SHP77 (cell line): ENCODE measurements around the gene CCR8.

Source experiments
- DNase-seq, 2 experiments: peaks; one replicate each; lab custom pipeline; 2025; lab: John Stamatoyannopoulos, UW

Gene CCR8, protein sequence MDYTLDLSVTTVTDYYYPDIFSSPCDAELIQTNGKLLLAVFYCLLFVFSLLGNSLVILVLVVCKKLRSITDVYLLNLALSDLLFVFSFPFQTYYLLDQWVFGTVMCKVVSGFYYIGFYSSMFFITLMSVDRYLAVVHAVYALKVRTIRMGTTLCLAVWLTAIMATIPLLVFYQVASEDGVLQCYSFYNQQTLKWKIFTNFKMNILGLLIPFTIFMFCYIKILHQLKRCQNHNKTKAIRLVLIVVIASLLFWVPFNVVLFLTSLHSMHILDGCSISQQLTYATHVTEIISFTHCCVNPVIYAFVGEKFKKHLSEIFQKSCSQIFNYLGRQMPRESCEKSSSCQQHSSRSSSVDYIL

DNA sequence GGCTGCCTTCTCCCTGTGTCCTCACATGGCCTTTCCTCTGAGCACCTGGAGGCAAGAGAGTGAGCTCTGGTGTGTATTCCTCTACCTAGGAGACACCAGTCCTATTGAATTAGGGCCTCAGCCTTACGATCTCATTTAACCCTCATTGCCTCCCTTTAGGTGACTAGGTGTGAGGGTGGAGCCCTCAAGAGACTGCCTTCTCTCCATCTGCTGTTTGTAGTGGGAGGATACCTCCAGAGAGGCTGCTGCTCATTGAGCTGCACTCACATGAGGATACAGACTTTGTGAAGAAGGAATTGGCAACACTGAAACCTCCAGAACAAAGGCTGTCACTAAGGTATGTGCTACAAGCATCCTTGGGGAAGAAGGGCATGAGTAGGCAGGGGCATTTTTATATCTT is at the start of gene CCR8:
Gene CCR8, plus strand, starts transcription at position 217 of the 400 bp plus-strand sequence. CDS start 2,623 bp downstream, outside the sequence.
- DNase-seq: no peak

DNA sequence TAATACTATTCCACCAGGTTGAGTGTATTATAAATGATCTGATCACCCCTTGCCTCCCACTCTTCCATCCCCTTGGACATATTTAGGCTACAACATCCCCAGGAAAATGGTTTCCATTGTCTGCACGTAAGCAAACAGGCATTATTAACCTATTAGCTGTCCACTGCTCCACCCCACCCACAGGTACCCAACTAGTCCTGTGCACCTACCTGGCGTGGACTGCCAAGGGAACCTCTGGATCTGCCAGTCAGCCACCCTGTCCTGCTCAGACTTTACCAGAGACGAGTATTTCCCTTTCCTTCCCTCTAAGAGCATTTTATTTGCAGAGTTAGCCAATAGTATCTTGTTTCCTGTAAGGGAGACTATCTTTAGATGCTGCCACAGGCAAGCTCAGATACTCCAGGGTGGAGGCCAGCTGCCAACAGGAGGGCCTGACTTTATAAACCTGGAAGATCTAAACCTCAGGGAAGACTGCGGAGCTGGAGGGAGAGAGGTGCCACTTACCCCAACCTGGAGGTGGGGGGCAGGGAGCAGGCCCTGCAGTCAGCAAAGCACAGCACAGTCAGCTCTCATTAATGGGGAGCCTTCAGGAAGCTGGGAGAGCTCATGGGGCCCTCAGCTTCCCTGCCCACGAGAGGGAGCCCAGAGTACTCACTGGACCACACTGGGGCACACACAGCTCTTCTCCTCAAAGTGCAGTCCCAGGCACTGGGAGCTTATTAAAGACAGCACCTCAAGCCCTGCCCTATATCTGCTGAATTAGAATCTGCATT is 49.6 kb upstream of the CCR8 start, which contains the start of gene CX3CR1:
Gene CX3CR1, minus strand, starts transcription at position 292 of the 773 bp plus-strand sequence. CDS start 13,527 bp downstream, outside the sequence.
- DNase-seq: peak in 1 of 2 experiments; percentile 17

DNA sequence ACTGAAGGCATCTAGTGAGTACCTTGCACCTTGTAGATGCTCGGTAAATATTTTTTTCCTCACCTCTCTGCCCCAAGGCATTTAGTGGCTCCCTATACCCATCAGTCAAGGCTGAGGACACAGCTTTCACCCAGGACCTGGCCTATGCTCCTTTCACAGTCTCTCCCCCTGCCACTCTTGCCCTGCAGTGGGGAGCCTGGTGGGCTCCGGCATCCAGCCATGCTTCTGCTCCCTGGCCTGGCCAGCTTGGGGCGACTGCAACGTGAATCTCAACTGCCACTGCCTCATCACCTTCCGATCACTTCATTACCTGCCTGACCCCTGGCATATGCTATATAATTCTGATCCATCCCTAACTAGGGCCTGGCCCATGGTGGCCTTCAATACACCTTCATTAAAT is 48.9 kb upstream of the CCR8 start:
- DNase-seq: no peak

DNA sequence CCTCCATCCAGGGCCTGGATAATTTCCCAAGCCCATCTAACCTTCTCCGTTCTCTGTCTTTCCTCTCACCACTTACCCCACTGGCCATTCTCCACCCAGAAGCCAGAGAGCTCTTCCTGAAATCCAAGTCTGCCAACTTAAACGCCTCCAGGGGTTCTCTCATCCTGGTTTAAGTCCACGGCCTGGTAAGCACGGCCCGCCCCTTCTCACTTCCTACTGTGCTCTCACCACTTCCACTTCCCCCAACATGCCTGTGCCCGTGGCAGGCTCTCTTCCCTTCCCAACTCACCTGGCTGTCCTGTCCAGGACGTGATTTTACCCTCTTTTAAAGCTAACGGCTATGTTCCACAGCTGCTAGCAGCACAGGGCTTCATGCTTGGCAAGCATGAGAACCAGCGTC is 48.0 kb upstream of the CCR8 start:
- DNase-seq: no peak

DNA sequence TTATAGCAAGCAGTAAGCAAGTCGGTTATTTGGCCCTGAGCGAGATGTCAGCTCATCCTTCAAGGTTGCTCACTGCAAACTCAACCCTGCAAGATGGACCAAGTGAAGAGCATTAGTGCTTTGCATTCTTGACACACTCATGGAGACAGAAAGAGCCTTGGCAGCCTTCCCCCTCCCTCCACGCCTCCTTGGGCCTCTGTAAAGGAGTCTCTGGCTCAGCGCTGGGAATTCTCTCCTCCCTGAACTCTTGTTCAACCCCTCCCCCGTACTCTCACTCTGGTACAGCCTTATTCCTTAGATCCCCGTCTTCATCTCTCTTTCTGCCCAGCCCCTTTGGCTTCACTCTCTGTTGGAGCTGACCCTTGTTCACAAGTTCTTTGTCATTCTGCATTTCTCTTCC is 47.5 kb upstream of the CCR8 start:
- DNase-seq: no peak

DNA sequence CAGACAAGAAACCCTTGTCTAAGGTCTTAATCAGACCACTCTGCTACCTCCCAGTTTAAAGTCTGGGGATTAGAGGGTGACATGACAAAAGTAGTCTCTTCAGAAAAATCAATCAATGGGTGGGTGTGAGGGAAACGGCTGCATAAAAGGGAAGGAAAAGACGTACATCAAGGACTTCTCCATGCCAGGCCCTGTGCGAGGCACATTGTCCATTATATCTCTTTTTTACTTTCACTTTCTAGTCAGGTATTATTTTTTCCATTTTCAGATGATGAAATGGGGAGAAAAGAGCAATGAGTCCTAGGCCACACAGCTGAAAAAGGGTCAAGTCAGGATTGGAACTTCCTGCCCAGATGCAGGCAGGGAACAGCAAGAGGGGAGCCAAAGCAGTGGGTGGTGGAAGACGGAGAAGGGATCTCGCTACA is 45.0 kb upstream of the CCR8 start:
- DNase-seq: no peak

DNA sequence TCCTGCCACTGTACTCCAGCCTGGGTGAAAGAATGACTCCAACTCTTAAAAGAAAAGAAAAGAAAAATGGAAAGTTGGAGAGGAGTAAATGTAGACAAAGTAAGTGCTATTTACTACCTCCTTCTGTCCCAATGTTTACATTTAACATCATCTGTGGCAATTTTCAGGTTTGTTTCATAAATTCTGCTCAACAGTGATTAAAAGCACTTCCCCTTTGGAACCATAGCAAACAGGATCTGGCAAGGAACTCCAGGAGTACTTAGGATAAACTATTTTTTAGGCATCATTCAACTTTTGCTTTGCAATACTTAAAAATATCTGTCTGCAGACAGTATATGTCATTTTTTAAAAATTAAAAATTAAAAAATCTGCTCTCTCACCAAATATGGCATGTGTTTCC is 44.2 kb upstream of the CCR8 start:
- no peak for DNase-seq

DNA sequence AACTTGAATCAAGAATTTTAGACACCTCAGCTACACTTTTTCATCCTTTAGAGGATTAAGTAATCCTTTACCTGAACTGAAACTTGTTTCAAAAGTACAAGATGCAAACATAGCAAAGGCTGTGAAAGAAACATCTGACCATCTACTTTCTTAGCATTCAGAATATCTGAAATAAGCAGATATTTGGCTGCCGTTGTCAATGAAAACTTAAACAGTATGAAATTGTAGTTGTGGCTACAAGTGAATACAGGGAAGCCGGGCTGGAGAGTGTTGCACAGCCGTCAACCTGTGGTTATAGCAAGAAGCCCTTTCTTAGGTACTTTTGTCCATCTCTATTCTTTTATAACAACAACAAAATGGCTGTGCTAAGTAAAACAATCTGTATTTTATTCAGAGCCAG is 42.7 kb upstream of the CCR8 start:
- DNase-seq: no peak

DNA sequence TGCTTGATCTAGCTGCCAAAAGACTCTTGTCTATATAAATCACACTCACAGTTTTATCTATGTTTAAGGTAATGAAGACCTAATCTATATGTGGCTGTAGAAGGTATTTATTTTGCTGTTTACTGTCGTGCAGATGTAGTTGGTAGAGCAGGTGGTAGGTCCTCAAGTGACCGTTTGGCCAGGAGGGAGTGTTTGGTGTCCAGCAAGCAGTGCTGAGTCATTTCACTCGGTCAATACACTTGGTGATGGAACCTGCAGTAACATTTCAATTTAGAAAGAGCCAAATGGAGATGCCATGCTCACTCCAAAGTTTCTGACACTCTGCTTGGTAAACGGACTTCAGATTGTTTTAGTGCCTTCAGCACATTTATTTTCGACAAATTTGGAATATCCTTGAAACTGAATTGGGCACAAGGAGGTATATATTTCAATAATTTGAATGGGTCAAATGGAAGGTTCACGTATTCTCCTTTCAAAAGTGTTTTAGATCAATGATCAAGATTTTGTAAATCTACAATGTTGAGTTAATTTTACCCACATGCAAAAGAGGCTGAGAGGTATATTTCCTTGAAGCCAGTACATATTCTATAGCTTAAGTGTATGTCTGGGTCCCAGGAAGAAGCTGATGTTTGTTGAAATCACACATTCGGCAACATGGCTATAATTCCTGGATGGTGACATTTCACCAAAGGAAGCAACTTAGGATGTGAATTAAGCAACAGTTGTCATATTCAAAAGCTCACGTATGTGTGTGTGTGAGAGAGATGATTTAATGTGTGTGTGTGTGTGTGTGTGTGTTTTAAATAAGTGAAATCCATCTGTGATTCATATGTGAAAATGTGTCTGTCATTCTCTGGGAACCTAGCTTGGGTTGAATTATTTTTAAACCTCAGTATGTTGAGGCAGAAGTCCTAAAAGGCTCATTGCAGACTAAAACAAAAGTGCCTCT is 42.0 kb upstream of the CCR8 start:
- DNase-seq: peak; percentile 85 to 89

DNA sequence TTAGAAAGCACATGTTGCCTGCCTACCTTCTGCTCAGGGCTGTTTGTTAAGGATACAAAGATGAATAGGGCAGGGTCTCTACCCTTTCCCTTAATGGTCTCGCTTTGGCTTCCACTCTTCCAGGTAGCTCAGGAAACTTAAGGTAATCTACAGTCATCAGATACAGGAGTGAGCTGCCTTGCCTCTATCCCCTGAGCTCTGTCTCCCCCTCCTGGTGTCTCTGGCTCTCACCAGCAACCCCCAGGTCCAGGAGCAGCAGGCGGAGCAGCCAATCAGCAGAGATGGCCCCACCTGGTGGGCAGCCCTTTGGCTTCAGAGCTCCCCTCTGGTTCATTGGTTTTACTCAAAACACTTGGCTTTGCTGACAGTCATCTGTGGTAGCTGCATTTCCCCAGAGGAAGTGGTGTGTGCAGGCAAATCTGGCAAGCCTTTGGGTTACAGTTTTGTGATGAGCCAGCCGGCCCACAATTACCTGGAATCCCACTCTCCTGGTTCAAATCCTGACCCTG is 41.2 kb upstream of the CCR8 start:
- DNase-seq: peak; percentile 91 to 92

DNA sequence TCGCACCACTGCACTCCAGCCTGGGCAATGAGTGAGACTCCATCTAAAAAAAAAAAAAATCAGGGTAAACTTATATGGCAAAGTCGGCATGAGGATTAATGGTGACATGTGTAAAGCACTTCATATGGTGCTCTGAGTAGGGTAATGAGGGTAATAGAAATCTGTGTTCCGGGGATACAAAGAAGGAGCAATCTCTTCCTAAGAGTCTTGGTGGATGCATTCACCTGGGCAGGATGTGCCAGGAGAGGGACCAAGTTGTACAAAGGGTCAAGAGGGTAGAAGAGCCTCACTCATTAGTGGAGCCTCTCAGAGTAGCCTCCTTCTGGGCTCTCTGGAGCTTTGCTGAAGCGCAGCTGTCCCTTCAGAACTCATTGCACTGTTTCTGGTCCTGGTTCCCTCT is 40.4 kb upstream of the CCR8 start:
- no peak for DNase-seq

DNA sequence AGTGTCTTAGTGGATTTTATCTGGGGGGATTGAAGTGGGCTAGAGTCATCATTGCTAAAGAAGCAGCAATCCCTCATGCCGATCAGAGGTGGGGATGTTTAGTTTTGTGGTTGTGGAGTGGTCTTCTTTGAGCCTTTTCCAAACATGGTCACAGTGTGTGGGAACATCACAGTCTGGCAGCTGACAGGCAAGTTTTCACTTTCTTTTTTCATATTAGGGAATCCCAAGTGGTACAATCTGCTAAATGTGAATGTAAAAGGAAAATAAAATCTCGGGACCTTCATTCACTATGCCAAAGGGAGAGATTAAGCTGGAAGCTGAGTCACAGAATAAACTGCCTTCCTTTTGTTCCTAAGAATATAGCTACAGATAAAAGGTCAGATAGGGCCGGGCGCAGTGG is 39.3 kb upstream of the CCR8 start:
- no peak for DNase-seq

DNA sequence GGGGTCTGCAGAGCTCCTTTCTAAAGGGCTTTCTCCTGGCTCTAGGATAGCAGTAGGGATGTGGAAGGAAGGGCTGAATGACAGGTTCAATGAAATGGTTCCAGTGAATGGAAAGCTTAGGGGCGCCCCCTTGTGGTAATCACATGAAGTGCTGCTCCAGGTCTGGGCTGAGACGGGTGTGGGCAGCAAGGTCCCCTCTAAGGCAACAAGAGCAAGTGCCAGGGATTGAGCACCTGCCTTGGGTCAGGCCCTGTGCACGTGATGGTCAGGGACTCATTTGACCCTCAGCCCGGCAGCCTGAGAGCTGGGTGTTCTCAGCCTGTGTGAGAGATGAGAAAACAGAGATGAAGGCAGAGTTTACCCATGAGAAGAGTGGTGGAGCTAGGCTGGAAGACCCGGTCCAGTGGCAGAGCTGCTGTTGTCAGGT is 37.6 kb upstream of the CCR8 start:
- DNase-seq: peak; percentile 62 to 68

DNA sequence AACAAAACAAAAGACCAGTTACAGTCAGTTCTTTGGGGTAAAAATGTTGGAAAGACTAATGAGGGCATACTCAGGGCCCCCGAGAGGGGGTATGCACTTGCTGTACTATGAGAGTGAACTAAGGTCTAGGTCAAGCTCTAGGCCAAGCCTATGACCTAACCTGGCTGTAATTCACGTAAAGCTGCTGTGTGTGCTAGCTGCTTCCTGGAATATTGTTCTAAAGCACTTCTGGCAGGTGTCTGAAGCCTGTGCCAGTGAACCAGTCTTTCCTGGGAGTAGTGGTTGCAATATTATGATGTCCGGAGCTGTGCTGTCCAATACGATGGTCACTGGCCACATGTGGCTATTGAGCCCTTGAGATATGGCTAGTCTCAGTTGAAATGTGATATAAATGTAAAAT is 36.5 kb upstream of the CCR8 start:
- peak in 1 of 2 experiments; percentile 21 for DNase-seq

DNA sequence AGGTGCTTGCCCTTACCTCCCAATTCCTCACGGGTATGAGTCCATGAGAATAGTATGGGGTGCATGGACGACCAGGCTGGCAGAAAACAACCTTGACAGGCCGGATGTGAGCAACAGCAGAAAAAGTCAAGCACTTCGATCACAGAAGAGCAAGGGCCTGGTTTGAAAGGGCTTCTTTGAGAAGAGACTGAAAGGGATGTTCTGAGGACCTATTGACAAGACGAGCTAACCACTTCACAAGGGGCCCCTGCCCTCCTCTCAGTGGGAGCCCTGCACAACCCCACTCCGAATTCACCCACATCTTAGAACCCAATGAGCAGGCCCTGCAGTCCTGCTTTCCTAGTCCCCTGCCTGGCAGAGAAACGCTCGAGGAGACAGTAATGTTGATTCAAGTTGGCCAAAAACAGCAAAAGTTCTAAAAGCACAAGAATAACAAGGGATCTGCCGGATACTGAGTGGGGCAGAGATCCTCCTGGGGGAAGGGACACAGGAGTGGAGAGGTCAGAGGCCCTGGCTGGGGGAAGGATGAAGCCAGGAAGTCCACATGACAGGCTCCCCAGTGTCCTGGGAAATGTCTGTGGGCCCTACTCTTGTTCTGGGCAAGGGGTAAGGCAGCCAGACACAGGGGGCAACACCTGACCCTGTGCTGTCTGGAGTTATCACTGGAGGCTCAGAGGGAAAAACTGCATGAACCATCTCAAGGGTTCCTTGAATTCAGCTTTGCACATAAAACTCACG is 34.9 kb upstream of the CCR8 start:
- no peak for DNase-seq

DNA sequence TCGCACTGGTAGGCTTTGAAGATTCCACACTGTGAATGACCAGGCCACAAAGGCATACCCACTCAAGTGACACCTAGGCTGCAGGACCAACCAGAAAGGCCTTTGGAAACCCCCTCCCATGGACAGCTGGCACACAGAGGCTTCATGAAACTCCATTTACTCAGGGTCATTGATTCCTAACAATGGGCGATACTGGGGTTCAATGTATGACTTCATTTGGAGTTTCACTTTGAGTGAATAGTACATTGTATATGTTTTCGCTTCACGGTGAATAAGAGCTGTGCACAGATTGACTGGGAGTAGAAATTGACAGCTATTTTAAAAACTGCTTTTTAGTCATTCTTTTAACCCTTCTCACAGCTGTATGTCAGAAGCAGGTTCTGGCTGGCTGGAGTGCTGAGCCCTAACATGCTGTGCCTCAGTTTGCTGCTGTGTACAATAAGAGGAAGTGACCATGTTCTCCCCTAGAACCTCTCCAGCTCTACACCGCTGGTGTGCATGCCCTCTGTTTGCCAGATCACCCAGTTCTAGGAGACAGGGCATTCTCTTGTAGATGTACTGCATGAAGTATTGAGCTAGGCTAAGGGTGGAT is 34.2 kb upstream of the CCR8 start:
- DNase-seq: no peak

DNA sequence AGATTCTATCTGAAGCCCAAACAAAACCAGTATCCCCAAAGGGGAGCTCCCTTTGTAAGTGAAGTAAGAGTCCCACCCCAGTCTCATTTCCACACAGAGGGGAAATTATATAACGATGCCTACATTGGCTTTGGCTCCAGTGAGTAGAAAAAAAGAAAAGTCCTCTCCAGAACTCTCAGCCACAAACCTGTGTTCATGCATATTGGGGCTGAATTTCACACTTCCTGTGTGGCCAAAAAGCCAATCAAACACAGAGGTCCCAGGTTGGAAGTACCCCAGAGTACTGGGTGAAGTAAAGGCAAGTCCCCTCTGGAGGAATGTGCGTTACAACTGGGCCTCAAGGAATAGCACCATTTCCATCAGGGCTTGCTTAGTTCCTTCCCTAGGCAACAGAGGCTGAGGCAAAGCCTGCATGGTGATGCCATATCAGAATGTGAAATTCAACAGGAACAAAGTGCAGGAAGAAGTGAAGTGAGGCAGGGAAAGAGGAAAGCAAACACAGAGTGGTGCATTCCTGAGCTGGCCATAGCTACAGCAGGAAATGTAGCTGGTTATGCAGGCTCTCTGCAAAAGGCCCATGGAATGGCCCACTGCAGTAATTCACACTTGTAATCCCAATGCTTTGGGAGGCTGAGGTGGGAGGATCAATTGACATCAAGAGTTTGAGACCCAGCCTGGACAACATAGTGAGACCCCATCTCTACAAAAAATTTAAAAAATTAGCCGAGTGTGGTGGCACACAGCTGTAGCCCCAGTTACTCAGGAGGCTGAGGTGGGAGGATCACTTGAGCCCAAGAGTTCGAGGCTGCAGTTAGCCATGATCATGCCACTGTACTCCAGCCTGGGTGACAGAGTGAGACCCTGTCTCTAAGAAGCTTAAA is 33.1 kb upstream of the CCR8 start:
- no peak for DNase-seq

DNA sequence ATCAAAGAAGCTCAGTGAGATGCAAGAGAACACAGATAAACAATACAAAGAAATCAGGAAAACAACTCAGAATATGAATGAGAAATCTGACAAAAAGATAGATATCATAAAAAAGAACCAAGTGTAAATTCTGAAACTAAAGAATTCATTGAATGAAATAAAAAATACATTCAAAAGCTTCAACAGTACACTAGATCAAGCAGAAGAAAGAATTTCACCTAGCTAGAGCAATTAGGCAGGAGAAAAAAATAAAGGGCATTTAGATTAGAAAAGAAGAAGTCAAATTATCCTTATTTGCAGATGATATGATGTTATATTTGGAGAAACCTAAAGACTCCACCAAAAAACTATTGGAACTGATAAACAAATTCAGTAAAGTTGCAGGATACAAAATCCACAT is 30.2 kb upstream of the CCR8 start:
- DNase-seq: no peak

DNA sequence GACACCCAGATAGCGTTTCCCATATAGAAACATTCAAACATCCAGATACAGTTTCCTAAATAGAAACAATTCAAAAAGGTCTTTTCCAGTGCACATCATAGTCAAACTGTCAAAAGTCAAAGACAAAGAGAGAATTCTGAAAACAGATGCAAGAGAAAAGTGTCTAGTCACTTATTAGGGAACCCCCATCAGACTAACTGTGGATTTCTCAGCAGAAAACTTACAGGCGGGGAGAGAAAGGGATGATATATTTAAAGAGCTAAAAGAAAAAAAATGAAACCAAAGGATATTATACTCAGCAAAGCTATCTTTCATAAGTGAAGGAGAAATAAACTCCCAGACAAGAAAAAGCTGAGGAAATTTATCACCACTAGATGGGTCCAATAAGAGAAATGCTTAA is 27.3 kb upstream of the CCR8 start:
- no peak for DNase-seq

DNA sequence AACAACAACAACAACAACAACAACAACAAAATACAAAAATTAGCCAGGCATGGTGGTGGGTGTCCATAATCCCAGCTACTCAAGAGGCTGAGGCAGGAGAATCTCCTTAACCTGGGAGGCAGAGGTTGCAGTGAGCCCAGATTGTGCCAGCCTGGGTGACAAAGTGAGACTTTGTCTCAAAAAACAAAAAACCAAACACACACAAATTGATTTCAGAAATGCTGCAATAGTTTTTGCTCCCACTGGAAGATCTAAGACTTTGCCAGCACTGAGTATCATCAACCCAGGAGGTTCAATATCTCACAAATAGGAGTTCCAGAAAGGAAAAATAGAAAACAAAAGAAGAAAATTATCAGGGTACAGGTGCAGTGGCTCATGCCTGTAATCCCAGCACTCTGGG is 16.2 kb upstream of the CCR8 start:
- DNase-seq: no peak
